Sigmoid colon (tissue), 7 donors: ENCODE data around the gene KIR2DL4. TPM values are rescaled to one million over a fixed set of nuclear protein-coding genes. Genes with fewer than 3 reads are reported as not detected.
"Not testable (repeated sequence)": the region's sequence is repeated elsewhere in the genome, so short reads cannot be mapped to it uniquely, and the experiment has no call there.

Source experiments
- DNase-seq: peaks from one replicate; pipeline ENCODE4 v3.0.0-alpha.2; 2019
- H3K27ac ChIP-seq, 4 donors: fragments of 200-600 bp; sonication (generic); one replicate each; pipeline ENCODE4 v1.5.1; 2016 to 2019; ENCODE audit warnings: mild to moderate bottlenecking in 1 of 4
- H3K27me3 ChIP-seq, 3 donors: fragments of 200-600 bp; sonication (generic); one replicate each; pipeline ENCODE4 v1.5.1; 2019; ENCODE audit warnings: mild to moderate bottlenecking in 1 of 3
- H3K36me3 ChIP-seq, 4 donors: fragments of 200-600 bp; sonication (generic); one replicate each; pipeline ENCODE4 v1.5.1; 2016 to 2019
- H3K4me1 ChIP-seq, 4 donors: fragments of 200-600 bp; sonication (generic); one replicate each; pipeline ENCODE4 v1.5.1; 2017 to 2019
- H3K4me3 ChIP-seq, 4 donors: fragments of 200-600 bp; sonication (generic); one replicate each; pipeline ENCODE4 v1.5.1; 2017 to 2019; ENCODE audit warnings: mild to moderate bottlenecking in 2 of 4, moderate library complexity in 1 of 4
- H3K9me3 ChIP-seq, 4 donors: fragments of 200-600 bp in 3 of 4; sonication (generic) in 3 of 4; one replicate each; pipeline versions ENCODE4 v1.5.1 to v1.6.1; 2013 to 2019
- EP300 ChIP-seq, 4 donors: sonication (generic); formaldehyde crosslinking; IDR thresholded peaks; one replicate each; pipeline ENCODE4 v1.6.1; 2017; ENCODE audit warnings: antibody characterized with exemption in 4 of 4
- POLR2A ChIP-seq, 2 donors: fragments of 450-650 bp; IDR thresholded peaks; one replicate each; pipeline ENCODE4 v1.6.1; 2016; ENCODE audit warnings: antibody characterized with exemption in 2 of 2, mild to moderate bottlenecking in 2 of 2, moderate library complexity in 2 of 2
- POLR2AphosphoS5 ChIP-seq, 4 donors: sonication (generic); formaldehyde crosslinking; IDR thresholded peaks; one replicate each; pipeline ENCODE4 v1.6.1; 2017; ENCODE audit warnings: antibody characterized with exemption in 4 of 4
- WGBS, 2 donors: extraction: QIAGEN DNeasy Blood & Tissue Kit; methylation state at CpG; one replicate each; pipeline ENCODE4 v1.1.7; 2013; 5-methylcytosine and 5-hydroxymethylcytosine counted together
- intact Hi-C: fragments of 100-400 bp; cut with DNase I; formaldehyde crosslinking; loops from one replicate; pipeline ENCODE4 v1.15.1; 2023
- polyA plus RNA-seq, 3 donors: library from polyadenylated mRNA; stranded (reverse); fragments of 200-250 nt; gene quantifications; one replicate each; pipeline ENCODE4 v1.2.3, GENCODE V29; 2013
- total RNA-seq, 4 donors: library from RNA; depleted of rRNA; stranded (reverse); fragments of >200 nt; gene quantifications; one replicate each; pipeline ENCODE4 v1.1.0, GENCODE V29; 2016
- TF ChIP-seq, protein P1 (sequence below), 4 experiments: fragments of 450-650 bp in 3 of 4; fragments of 200-600 bp in 1 of 4; IDR thresholded peaks; one replicate each; pipeline ENCODE4 v1.5.1; 2016 to 2019; ENCODE audit warnings: antibody characterized with exemption in 4 of 4, mild to moderate bottlenecking in 3 of 4, moderate library complexity in 2 of 4
- donor health status: healthy with polysubstance abuse.
- donor health status: Bipolar disorder and iron deficiency.
- donor health status: healthy.

Gene KIR2DL4
- total and polyA plus RNA-seq, 7 donors, result 0.45 TPM; not detected in 6

DNA sequence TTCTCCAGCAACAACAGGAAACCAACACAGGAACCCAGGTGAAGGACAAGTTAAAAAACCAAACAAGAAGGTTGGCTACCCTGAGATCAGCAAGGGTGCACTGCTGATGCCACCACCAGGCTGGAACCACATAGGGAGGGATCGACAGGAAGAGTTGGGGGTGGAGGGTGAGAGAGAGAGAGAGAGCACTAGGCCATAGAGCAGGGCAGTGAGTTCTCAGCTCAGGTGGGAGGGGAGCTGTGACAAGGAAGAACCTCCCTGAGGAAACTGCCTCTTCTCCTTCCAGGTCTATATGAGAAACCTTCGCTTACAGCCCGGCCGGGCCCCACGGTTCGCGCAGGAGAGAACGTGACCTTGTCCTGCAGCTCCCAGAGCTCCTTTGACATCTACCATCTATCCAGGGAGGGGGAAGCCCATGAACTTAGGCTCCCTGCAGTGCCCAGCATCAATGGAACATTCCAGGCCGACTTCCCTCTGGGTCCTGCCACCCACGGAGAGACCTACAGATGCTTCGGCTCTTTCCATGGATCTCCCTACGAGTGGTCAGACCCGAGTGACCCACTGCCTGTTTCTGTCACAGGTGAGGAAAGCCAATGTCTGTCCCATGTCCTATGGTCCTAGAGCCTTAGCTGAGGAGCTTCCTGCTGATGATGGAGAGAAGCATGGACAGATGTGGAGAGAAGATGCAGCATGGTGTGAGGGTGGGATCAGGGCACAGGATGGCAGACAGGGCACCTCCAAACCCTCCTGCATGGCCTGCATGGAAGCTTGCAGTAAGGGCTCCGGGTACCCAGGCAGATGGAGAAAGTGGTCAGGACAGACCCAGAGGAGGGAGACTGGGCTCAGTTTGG lies 2.5 kb downstream of the KIR2DL4 start:
- WGBS, 2 donors, result 86 to 88% methylated on average over 14 of the region's 14 CpGs
- peaks cover 0 to 7% (median 0%) of the 10 kb centered on the region in 3 donors for H3K27me3 ChIP-seq
- DNase-seq, result no peak
- no peak overlapping the region for H3K27ac ChIP-seq
- H3K4me1 ChIP-seq, result no peaks in the 10 kb centered on the region
- intact Hi-C loops, result no loop called here
- H3K9me3 ChIP-seq, result no peaks in the 10 kb centered on the region
- H3K4me3 ChIP-seq, result no peak overlapping the region
- no peaks in the 10 kb centered on the region for H3K36me3 ChIP-seq
- TF ChIP-seq POLR2A (IDR thresholded peaks at IDR 0.05) (no peak), POLR2AphosphoS5 (IDR thresholded peaks at IDR 0.05) (no peak), EP300 (IDR thresholded peaks at IDR 0.05) (no peak)
- TF ChIP-seq, protein P1, sequence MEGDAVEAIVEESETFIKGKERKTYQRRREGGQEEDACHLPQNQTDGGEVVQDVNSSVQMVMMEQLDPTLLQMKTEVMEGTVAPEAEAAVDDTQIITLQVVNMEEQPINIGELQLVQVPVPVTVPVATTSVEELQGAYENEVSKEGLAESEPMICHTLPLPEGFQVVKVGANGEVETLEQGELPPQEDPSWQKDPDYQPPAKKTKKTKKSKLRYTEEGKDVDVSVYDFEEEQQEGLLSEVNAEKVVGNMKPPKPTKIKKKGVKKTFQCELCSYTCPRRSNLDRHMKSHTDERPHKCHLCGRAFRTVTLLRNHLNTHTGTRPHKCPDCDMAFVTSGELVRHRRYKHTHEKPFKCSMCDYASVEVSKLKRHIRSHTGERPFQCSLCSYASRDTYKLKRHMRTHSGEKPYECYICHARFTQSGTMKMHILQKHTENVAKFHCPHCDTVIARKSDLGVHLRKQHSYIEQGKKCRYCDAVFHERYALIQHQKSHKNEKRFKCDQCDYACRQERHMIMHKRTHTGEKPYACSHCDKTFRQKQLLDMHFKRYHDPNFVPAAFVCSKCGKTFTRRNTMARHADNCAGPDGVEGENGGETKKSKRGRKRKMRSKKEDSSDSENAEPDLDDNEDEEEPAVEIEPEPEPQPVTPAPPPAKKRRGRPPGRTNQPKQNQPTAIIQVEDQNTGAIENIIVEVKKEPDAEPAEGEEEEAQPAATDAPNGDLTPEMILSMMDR (IDR thresholded peaks at IDR 0.05), result no peak

DNA sequence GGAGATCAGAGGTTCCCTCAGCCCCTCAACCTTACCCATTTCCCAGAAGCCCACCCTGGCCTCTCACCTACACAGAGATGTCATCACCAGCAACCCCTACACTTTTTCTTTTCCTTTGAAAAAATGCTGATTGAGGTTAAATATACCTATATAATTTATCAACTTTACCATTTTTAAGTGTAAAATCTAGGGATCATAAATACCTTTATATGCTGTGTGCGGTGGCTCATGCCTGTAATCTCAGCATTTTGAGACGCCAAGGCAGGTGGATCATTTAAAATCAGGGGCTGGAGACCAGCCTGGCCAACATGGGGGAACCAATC lies 3.1 kb downstream of the KIR2DL4 start:
- intact Hi-C loops, result no loop called here
- H3K27ac ChIP-seq, result no peak overlapping the region
- H3K9me3 ChIP-seq, result no peaks in the 10 kb centered on the region
- no peaks in the 10 kb centered on the region for H3K4me1 ChIP-seq
- WGBS, 2 donors, result 64 to 84% methylated on average over 2 of the region's 2 CpGs
- H3K27me3 ChIP-seq, result peaks cover 0 to 7% (median 0%) of the 10 kb centered on the region in 3 donors
- H3K4me3 ChIP-seq, result no peak overlapping the region
- H3K36me3 ChIP-seq, result no peaks in the 10 kb centered on the region
- TF ChIP-seq EP300 (IDR thresholded peaks at IDR 0.05), result no peak
- no peak for DNase-seq

DNA sequence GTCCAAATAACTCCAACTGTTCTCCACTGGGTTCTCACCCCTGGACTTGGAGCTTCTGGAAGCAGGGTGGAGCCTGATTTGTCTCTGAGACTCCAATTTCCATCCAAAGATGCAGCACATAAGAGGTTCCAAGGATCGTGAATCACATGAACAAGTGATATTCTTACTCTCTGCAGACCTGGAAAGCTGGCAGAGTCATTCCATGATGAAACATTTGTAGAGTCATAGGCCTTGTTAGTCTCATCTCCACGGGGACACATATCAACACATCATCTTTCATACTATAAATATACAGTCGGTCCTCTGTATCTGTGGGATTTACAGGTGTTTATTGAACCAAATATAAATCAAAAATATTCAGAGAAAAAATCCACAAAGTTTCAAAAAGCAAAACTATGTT lies 11.2 kb downstream of the KIR2DL4 start:
- H3K27ac ChIP-seq, H3K27me3 ChIP-seq, H3K4me1 ChIP-seq, H3K36me3 ChIP-seq, intact Hi-C loops, H3K4me3 ChIP-seq, H3K9me3 ChIP-seq, DNase-seq: not testable (repeated sequence)
- WGBS, 2 donors, result 63% methylated on average over 3 of the region's 3 CpGs

DNA sequence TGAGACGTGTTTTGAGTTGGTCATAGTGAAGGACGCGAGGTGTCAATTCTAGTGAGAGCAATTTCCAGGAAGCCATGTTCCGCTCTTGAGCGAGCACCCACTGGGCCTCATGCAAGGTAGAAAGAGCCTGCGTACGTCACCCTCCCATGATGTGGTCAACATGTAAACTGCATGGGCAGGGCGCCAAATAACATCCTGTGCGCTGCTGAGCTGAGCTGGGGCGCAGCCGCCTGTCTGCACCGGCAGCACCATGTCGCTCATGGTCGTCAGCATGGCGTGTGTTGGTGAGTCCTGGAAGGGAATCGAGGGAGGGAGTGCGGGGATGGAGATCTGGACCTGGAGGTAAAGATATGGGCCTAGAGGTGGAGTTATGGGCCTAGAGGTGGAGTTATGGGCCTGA lies 12.8 kb downstream of the KIR2DL4 start, which contains the start of gene KIR3DL1:
Gene KIR3DL1 (plus strand): TSS at position 218 of the 400 bp plus-strand sequence.
- not testable (repeated sequence) for DNase-seq

DNA sequence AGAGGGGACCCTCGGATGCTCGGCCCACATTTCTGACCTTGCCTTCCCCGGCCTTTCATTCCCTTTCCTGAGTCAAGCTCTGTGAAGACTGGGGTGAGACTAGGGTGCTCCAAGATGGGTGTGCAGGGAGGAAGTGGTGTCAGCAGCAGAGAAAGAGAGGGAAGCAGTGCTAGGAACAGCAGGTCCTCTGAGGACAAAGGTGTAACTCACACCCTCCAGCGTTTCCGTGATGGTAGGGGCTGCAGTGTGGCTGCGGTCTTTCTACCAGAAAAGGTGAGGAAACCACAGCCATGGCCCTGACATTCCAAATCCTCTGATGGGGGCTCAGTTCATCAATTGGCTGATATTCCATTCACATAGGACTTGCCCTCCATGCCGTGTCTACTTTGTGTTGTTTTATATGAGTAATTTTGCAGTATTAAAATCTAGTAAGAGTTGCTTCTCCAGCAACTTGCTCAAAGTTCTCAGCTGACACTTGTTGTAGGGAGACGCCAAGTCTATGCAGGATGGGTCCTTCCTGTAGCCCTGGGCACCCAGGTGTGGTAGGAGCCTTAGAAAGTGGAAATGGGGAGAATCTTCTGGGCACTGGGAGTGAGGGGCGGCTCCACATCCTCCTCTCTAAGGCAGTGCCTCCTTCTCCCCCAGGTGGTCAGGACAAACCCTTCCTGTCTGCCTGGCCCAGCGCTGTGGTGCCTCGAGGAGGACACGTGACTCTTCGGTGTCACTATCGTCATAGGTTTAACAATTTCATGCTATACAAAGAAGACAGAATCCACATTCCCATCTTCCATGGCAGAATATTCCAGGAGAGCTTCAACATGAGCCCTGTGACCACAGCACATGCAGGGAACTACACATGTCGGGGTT lies 14.5 kb downstream of the KIR2DL4 start:
- Histone ChIP-seq H3K9me3 (no peaks in the 10 kb centered on the region), H3K4me1 (no peaks in the 10 kb centered on the region), H3K4me3 (no peak overlapping the region), H3K27ac (no peak overlapping the region), H3K27me3 (no peaks in the 10 kb centered on the region), H3K36me3 (no peaks in the 10 kb centered on the region)
- DNase-seq, result no peak
- TF ChIP-seq, protein P1 (IDR thresholded peaks at IDR 0.05), result no peak
- TF ChIP-seq EP300 (IDR thresholded peaks at IDR 0.05) (no peak), POLR2AphosphoS5 (IDR thresholded peaks at IDR 0.05) (no peak), POLR2A (IDR thresholded peaks at IDR 0.05) (no peak)
- 83 to 87% methylated on average over 15 of the region's 15 CpGs for WGBS, 2 donors
- intact Hi-C loops, result no loop called here

More for the DNA sequence above, 12.8 kb downstream of the KIR2DL4 start, which contains the start of gene KIR3DL1:
- H3K27ac ChIP-seq, H3K4me1 ChIP-seq, H3K4me3 ChIP-seq, H3K9me3 ChIP-seq, intact Hi-C loops, H3K27me3 ChIP-seq, H3K36me3 ChIP-seq: not testable (repeated sequence)
- WGBS, 2 donors, result 85 to 87% methylated on average over 17 of the region's 17 CpGs

DNA sequence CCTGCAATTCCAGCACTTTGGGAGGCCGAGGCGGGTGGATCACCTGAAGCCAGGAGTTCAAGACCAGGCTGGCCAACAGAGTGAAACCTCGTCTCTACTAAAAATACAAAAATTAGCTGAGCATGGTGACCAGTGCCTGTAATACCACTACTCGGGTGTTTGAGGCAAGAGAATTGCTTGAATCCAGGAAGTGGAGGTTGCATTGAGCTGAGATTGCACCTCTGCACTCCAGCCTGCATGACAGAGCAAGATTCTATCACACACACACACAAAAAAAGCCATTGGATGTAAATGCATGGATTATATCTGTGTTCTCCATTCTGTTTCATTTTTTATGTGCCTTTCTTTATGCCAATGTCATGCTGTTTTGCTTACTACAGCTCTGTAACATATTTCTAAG lies 21.0 kb downstream of the KIR2DL4 start:
- H3K4me3 ChIP-seq, intact Hi-C loops, H3K9me3 ChIP-seq, H3K36me3 ChIP-seq, H3K27ac ChIP-seq, H3K27me3 ChIP-seq, H3K4me1 ChIP-seq, DNase-seq: not testable (repeated sequence)
- WGBS, 2 donors, result 62 to 80% methylated on average over 4 of the region's 4 CpGs

DNA sequence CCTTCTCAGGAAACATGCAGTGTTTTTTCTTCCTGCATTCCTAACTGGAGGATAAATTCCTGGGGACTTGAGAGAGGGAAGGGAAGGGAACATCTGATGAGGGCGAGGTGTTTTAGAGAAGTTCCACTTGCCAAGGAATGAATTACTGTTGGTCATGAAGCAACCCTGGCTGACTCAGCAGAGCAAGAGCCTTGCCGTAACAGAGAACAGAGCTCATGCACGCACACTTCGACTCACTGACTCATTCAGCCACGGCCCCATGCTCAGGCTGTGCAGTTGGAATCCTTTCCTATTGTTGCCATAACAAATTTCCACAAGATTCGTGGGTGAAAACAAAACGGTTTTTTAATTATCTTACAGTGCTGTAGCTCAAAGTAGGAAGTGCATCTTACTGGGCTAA lies 21.9 kb downstream of the KIR2DL4 start:
- H3K4me1 ChIP-seq, DNase-seq, intact Hi-C loops, H3K36me3 ChIP-seq, H3K27me3 ChIP-seq, H3K4me3 ChIP-seq, H3K27ac ChIP-seq, H3K9me3 ChIP-seq: not testable (repeated sequence)
- WGBS, 2 donors, result 62 to 66% methylated on average over 7 of the region's 7 CpGs

DNA sequence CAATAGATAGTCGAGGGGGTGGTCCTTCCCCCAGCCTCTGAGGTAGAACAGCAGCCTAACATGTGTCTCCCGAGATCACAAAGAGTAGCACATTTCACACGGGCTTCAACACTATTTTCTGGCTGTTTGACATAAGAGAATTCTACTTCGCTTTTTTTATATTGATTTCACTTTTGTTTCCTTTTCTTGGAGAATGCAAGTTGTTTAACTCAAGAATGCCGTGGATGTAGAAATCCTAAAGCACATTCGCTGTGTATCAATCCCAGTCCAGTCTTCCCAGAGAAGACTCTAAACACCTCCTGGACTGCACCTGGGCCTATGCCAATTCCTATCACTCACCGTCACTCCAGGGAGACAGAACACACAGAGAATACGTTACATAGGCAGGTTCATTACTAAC lies 24.7 kb downstream of the KIR2DL4 start:
- 72 to 77% methylated on average over 7 to 8 of the region's 8 CpGs for WGBS, 2 donors
- H3K9me3 ChIP-seq, DNase-seq, H3K4me3 ChIP-seq, intact Hi-C loops, H3K36me3 ChIP-seq, H3K27ac ChIP-seq, H3K27me3 ChIP-seq, H3K4me1 ChIP-seq: not testable (repeated sequence)

DNA sequence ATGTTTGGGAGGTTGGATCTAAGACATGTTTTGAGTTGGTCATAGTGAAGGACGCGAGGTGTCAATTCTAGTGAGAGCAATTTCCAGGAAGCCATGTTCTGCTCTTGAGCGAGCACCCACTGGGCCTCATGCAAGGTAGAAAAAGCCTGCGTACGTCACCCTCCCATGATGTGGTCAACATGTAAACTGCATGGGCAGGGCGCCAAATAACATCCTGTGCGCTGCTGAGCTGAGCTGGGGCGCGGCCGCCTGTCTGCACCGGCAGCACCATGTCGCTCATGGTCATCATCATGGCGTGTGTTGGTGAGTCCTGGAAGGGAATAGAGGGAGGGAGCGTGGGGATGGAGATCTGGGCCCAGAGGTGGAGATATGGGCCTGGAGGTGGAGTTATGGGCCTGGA lies 29.1 kb downstream of the KIR2DL4 start, which contains the start of gene KIR2DS4:
Gene KIR2DS4 (plus strand): TSS at position 181 of the 400 bp plus-strand sequence.
- H3K36me3 ChIP-seq, result not testable (repeated sequence)

DNA sequence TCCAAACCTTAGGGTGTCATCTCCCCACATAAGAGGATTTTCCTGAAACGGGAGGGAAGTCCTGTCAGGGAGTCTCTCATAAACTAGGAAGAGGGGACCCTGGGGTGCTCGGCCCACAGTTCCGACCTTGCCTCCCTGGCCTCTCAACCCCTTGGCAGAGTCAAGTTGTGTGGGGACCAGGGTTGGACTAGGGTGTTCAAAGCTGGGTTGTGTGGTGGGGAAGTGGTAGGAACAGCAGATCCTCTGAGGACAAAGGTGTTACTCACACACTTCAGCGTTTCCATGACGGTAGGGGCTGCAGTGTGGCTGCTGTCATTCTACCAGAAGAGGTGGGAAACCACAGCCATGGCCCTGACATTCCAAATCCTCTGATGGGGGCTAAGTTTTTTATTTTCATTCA lies 31.7 kb downstream of the KIR2DL4 start:
- H3K27me3 ChIP-seq, DNase-seq, H3K9me3 ChIP-seq, H3K36me3 ChIP-seq, H3K4me1 ChIP-seq, H3K4me3 ChIP-seq, H3K27ac ChIP-seq, intact Hi-C loops: not testable (repeated sequence)
- 78 to 81% methylated on average over 5 of the region's 5 CpGs for WGBS, 2 donors

More for the DNA sequence above, 29.1 kb downstream of the KIR2DL4 start, which contains the start of gene KIR2DS4:
- WGBS, 2 donors, result 83 to 92% methylated on average over 14 of the region's 14 CpGs
- H3K4me1 ChIP-seq, H3K4me3 ChIP-seq, intact Hi-C loops, H3K9me3 ChIP-seq, H3K27ac ChIP-seq, H3K27me3 ChIP-seq, DNase-seq: not testable (repeated sequence)
